SK-N-SH treated with all-trans-retinoic acid at 6 μM for 48 hours (cell line): ENCODE data around the gene SYT8.
"Not testable (repeated sequence)": the region's sequence is repeated elsewhere in the genome, so short reads cannot be mapped to it uniquely, and the experiment has no call there.

Experiments
- ATAC-seq: fragments of 200-7000 bp; cut with Tn5 transposase; 3 replicates; pipeline ENCODE4 v1.9.1; 2020; ENCODE audit warnings: mild to moderate bottlenecking, moderate library complexity
- BACH2 ChIP-seq: fragments of 250-450 bp; sonication (Bioruptor Pico); IDR thresholded peaks from 2 replicates; pipeline ENCODE4 v1.9.0; 2021; ENCODE audit warnings: mild to moderate bottlenecking, borderline replicate concordance
- CSDC2 ChIP-seq: fragments of 250-450 bp; sonication (Bioruptor Pico); IDR thresholded peaks from 2 replicates; pipeline ENCODE4 v1.5.0; 2020; ENCODE audit warnings: mild to moderate bottlenecking, moderate library complexity
- ISL1 ChIP-seq: fragments of 250-450 bp; sonication (Bioruptor Pico); IDR thresholded peaks from 2 replicates; pipeline ENCODE4 v2.1.2; 2022; ENCODE audit warnings: mild to moderate bottlenecking, moderate library complexity
- OSR1 ChIP-seq: fragments of 250-450 bp; sonication (Bioruptor Pico); IDR thresholded peaks from 2 replicates; pipeline ENCODE4 v1.8.0; 2022; ENCODE audit warnings: moderate library complexity, mild to moderate bottlenecking, inconsistent platforms
- SNAI2 ChIP-seq: fragments of 250-450 bp; sonication (Bioruptor Pico); IDR thresholded peaks from 2 replicates; pipeline ENCODE4 v1.5.0; 2020; ENCODE audit warnings: mild to moderate bottlenecking, moderate library complexity
- TCF4 ChIP-seq: fragments of 250-450 bp; sonication (Bioruptor Pico); IDR thresholded peaks from 2 replicates; pipeline ENCODE4 v1.8.0; 2021; ENCODE audit warnings: mild to moderate bottlenecking, moderate library complexity, borderline replicate concordance
- TOX ChIP-seq: fragments of 250-450 bp; sonication (Bioruptor Pico); IDR thresholded peaks from 2 replicates; pipeline ENCODE4 v1.8.0; 2021; ENCODE audit warnings: mild to moderate bottlenecking, moderate library complexity, borderline replicate concordance
- ZC3H10 ChIP-seq: fragments of 250-450 bp; sonication (Bioruptor Pico); IDR thresholded peaks from 2 replicates; pipeline ENCODE4 v1.5.1; 2021; ENCODE audit warnings: mild to moderate bottlenecking, moderate library complexity
- ZFP3 ChIP-seq: fragments of 250-450 bp; sonication (Bioruptor Pico); IDR thresholded peaks from 2 replicates; pipeline ENCODE4 v1.5.0; 2020; ENCODE audit warnings: mild to moderate bottlenecking, moderate library complexity
- ZFP30 ChIP-seq: fragments of 450-650 bp; formaldehyde crosslinking; IDR thresholded peaks from 2 replicates; pipeline ENCODE4 v1.5.0; 2022; ENCODE audit warnings: mild to moderate bottlenecking, moderate library complexity
- ZNF565 ChIP-seq: fragments of 450-650 bp; formaldehyde crosslinking; conservative IDR thresholded peaks from 2 replicates; pipeline ENCODE4 v1.5.0; 2020; ENCODE audit warnings: low read depth, mild to moderate bottlenecking, moderate library complexity
- ZNF70 ChIP-seq: fragments of 450-650 bp; formaldehyde crosslinking; IDR thresholded peaks from 2 replicates; pipeline ENCODE4 v1.5.0; 2020; ENCODE audit warnings: mild to moderate bottlenecking, moderate library complexity
- ZNF8 ChIP-seq: fragments of 450-650 bp; formaldehyde crosslinking; IDR thresholded peaks from 2 replicates; pipeline ENCODE4 v1.5.0; 2020; ENCODE audit warnings: mild to moderate bottlenecking, moderate library complexity
- TF ChIP-seq, protein P1 (sequence below): fragments of 250-450 bp; sonication (Bioruptor Pico); IDR thresholded peaks from 2 replicates; pipeline ENCODE4 v1.5.1; 2021; ENCODE audit warnings: mild to moderate bottlenecking, moderate library complexity
- TF ChIP-seq, protein P2 (sequence below): fragments of 250-450 bp; sonication (Bioruptor Pico); IDR thresholded peaks from 2 replicates; pipeline ENCODE4 v1.8.0; 2021; ENCODE audit warnings: low read depth, mild to moderate bottlenecking, moderate library complexity, borderline replicate concordance
- TF ChIP-seq, protein P3 (sequence below): fragments of 250-450 bp; sonication (Bioruptor Pico); IDR thresholded peaks from 2 replicates; pipeline ENCODE4 v1.8.0; 2020; ENCODE audit warnings: mild to moderate bottlenecking, moderate library complexity, borderline replicate concordance
- TF ChIP-seq, protein P4 (sequence below): fragments of 250-450 bp; sonication (Bioruptor Pico); IDR thresholded peaks from 2 replicates; pipeline ENCODE4 v1.5.1; 2020; ENCODE audit warnings: low read depth, mild to moderate bottlenecking, moderate library complexity

Gene SYT8

DNA sequence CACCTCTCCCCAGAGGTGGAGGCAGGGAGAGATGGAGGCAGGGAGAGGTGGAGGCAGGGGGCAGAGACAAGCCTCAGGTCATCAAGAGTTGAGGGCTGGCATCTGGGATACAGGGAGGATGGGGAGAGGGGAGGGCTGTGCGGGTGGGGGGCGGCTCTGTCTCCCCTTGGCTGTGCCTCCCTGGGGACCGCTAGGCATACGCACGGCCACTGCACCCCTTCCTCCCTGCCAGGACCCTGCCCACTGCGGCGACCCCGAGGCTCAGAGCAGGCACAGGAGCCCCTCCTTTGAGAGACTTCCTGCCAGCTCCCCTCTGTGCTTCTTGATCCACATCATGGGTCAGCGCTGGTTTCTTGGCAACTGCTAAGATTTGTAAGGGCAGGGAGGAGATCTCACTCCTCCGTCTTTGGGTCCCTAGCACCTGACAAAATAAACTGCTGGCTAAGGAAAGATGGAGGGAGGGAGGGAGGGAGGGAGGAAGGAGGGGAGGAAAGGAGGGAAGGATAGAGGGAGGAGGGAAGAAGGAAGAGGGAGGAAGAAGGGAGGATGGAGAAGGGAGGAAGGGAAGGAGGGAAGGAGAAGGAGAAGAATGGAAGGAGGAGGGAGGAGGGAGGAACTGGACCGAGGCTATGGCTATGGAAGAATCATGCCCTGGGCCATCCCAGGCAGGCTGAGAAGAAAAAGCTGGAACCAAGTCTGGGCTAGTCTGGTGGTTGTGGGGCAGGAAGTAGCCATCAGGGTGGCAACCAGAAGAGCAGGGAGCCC lies 38.4 kb downstream of the SYT8 start:
- ATAC-seq, result peak; percentile 41
- TF ChIP-seq ZC3H10 (CRISPR knock-in tag) (no peak), ISL1 (no peak), ZNF565 (CRISPR knock-in tag) (no peak), ZNF8 (CRISPR knock-in tag) (no peak)

DNA sequence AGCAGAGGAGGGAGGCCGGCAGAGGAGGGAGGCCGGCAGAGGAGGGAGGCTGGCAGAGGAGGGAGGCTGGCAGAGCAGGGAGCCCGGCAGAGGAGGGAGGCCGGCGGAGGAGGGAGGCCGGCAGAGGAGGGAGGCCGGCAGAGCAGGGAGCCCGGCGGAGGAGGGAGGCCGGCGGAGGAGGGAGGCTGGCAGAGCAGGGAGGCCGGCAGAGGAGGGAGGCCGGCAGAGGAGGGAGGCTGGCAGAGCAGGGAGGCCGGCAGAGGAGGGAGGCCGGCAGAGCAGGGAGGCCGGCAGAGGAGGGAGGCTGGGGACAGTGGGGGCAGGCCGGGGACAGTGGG lies 39.0 kb downstream of the SYT8 start:
- ATAC-seq, result not testable (repeated sequence)

DNA sequence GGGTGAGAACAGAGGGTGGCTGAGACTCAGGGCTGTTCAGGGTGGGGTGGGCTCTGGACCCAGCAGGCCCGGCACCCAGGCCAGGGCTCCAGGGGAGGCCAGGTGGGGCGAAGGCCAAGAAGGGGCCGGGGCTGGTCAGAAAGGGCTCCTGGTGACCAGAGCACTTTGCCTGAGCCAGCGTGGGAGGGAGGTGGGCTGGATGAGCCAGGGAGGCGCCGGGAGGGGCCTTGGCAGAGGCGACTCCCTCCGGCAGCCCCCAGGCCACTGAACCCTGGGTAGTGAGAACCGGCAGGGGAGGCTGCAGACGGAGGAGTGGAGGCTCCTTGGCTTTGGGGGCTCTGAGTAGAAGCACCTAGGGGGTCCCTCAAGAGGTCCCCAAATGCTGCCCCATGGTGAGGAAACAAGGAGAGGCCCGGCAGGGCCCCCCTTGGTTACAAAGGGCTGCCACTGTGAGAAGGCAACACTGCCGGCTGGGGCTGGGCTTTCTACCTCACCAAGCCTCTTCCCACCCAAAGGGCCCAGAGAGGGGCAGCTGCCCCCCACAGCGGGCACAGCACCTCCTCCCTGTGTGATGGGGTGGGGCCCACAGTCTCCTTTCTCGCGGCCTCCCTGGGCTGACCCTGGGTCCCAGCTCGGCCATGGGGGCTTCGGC lies 39.8 kb downstream of the SYT8 start:
- ATAC-seq, result not testable (repeated sequence)

DNA sequence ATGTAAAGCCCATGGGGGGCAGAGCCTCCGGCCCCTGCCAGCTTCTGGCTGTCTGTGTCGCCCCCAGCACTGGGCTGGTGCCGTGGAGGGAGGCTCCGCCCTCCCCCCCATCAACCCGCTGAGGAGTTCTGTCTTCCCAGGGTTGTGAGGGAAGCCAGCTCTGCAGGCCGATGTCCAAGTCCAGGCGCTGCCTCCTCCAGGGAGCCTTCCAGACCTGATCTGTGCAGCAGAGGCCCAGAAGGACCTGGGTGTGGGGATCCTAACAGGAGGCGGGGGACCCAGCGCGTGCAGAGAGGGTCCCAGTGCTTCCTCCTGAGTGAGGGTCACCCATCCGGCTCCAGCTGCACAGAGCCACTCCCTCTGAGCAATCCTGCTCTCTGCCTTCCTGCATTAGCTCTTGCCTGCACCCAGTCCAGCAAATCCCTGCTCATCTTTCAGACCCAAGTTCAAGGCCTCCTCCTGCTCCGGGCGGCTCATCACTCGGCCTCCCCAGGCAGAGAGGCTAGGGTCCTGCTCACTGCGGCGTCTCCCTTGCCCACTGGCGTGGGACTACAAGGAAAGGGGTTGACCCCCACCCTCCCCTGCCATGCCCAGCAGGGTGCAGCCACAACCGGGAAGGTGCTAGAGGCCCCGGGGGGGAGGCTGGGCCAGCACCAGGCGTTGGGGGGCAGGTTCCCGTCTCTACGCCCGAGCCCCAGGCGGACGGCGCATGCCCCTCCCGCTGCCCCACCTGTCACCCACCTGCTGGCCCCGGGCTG lies 40.5 kb downstream of the SYT8 start:
- TF ChIP-seq OSR1, result no peak
- no peak for TF ChIP-seq ISL1
- TF ChIP-seq ZNF70, result no peak
- TF ChIP-seq ZFP30 (CRISPR knock-in tag), result no peak
- TF ChIP-seq, protein P1, sequence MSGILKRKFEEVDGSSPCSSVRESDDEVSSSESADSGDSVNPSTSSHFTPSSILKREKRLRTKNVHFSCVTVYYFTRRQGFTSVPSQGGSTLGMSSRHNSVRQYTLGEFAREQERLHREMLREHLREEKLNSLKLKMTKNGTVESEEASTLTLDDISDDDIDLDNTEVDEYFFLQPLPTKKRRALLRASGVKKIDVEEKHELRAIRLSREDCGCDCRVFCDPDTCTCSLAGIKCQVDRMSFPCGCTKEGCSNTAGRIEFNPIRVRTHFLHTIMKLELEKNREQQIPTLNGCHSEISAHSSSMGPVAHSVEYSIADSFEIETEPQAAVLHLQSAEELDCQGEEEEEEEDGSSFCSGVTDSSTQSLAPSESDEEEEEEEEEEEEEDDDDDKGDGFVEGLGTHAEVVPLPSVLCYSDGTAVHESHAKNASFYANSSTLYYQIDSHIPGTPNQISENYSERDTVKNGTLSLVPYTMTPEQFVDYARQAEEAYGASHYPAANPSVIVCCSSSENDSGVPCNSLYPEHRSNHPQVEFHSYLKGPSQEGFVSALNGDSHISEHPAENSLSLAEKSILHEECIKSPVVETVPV (CRISPR knock-in tag), result no peak
- TF ChIP-seq, protein P2, sequence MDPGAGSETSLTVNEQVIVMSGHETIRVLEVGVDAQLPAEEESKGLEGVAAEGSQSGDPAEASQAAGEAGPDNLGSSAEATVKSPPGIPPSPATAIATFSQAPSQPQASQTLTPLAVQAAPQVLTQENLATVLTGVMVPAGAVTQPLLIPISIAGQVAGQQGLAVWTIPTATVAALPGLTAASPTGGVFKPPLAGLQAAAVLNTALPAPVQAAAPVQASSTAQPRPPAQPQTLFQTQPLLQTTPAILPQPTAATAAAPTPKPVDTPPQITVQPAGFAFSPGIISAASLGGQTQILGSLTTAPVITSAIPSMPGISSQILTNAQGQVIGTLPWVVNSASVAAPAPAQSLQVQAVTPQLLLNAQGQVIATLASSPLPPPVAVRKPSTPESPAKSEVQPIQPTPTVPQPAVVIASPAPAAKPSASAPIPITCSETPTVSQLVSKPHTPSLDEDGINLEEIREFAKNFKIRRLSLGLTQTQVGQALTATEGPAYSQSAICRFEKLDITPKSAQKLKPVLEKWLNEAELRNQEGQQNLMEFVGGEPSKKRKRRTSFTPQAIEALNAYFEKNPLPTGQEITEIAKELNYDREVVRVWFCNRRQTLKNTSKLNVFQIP, result no peak
- TF ChIP-seq ZFP3, result no peak
- TF ChIP-seq, protein P3, sequence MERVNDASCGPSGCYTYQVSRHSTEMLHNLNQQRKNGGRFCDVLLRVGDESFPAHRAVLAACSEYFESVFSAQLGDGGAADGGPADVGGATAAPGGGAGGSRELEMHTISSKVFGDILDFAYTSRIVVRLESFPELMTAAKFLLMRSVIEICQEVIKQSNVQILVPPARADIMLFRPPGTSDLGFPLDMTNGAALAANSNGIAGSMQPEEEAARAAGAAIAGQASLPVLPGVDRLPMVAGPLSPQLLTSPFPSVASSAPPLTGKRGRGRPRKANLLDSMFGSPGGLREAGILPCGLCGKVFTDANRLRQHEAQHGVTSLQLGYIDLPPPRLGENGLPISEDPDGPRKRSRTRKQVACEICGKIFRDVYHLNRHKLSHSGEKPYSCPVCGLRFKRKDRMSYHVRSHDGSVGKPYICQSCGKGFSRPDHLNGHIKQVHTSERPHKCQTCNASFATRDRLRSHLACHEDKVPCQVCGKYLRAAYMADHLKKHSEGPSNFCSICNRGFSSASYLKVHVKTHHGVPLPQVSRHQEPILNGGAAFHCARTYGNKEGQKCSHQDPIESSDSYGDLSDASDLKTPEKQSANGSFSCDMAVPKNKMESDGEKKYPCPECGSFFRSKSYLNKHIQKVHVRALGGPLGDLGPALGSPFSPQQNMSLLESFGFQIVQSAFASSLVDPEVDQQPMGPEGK (CRISPR knock-in tag), result no peak
- TF ChIP-seq BACH2, result no peak
- TF ChIP-seq, protein P4, sequence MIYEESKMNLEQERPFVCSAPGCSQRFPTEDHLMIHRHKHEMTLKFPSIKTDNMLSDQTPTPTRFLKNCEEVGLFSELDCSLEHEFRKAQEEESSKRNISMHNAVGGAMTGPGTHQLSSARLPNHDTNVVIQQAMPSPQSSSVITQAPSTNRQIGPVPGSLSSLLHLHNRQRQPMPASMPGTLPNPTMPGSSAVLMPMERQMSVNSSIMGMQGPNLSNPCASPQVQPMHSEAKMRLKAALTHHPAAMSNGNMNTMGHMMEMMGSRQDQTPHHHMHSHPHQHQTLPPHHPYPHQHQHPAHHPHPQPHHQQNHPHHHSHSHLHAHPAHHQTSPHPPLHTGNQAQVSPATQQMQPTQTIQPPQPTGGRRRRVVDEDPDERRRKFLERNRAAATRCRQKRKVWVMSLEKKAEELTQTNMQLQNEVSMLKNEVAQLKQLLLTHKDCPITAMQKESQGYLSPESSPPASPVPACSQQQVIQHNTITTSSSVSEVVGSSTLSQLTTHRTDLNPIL (CRISPR knock-in tag), result no peak
- no peak for TF ChIP-seq CSDC2
- no peak for TF ChIP-seq TCF4
- TF ChIP-seq SNAI2 (CRISPR knock-in tag), result no peak
- TF ChIP-seq TOX (CRISPR knock-in tag), result no peak
- ATAC-seq, result no peak

DNA sequence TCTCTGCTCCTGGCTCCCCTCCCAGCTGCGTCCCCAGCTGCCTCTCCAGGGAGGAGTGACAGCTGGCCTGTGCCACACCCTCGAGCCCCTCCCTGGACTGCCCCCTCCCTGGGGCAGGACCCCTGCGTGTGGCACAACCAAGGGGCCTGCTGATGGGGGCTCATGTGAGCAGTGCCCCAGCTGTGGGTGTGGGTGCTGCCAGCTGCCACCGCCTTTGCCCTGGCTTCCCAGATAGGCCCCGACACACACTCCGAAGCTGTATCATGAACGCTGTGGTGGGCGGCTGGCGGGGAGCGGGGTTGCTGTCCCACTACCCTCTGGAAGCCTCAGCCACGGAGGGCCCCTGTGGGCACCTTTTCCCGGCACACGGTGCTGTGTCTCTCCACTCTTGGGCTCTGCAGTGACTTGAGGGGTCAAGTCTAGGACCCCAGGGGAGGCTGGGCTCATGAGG lies 41.1 kb downstream of the SYT8 start:
- not testable (repeated sequence) for ATAC-seq

DNA sequence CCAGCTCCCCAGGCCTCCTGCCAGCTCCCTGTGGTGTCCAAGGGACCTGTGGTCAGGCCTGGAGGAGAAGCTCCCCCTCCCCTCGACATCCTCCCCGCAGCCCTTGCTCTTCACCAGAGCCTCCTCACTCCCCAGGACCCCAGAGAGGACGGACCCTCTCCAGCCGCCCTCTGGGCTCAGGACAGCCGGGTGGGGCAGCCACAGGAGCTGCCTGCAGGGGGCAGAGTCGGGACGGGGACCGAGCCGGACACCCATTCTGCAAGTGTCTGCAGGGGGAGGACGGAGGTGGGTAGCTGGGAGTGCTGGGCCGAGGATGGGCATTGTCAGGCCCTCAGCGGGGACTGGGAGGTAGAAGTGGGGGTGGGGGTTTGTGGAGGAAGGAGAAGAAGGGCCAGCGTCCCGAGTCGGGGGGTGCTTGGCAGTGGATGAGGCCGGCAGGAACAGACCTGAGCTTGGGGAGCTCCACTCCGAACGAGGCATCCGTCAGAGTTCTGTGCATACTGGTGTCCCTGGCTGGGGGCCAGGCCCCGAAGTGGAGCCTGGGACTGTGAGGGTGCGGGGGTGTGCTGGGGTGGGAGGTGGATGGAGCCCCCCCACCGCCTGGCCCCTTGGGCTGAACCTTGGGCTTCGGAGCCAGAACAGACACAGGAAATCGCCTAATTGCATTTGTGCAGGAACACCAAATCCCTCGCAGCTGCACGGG lies 41.7 kb downstream of the SYT8 start:
- peak; percentile 72 for ATAC-seq
- TF ChIP-seq OSR1 (no peak), ZC3H10 (CRISPR knock-in tag) (no peak), BACH2 (no peak)
- TF ChIP-seq, protein P3 (CRISPR knock-in tag), result peak; percentile 19; the same call in 1 of the 2 replicates
